Stomach (tissue), 4 donors: ENCODE data around the gene CCNJL.
"Not testable (repeated sequence)": the region's sequence is repeated elsewhere in the genome, so short reads cannot be mapped to it uniquely, and the experiment has no call there.

Experiments
- CTCF ChIP-seq, 7 experiments: fragments of 450-650 bp in 4 of 7; fragments of 200-600 bp in 3 of 7; sonication (generic) in 3 of 7; IDR thresholded peaks; one replicate each; pipeline ENCODE4 v1.5.1; 2016 to 2019; ENCODE audit warnings: antibody characterized with exemption in 7 of 7, control low read depth in 2 of 7, mild to moderate bottlenecking in 1 of 7
- POLR2A ChIP-seq, 4 donors: fragments of 450-650 bp; IDR thresholded peaks; one replicate each; pipeline ENCODE4 v1.6.1; 2016; ENCODE audit warnings: antibody characterized with exemption in 4 of 4, control low read depth in 2 of 4, mild to moderate bottlenecking in 1 of 4, moderate library complexity in 1 of 4
- POLR2AphosphoS5 ChIP-seq, 3 donors: sonication (generic); formaldehyde crosslinking; IDR thresholded peaks; one replicate each; pipeline ENCODE4 v1.6.1; 2016; ENCODE audit warnings: antibody characterized with exemption in 3 of 3

- TF ChIP-seq CTCF, POLR2A, POLR2AphosphoS5 (IDR thresholded peaks at IDR 0.05): not testable (repeated sequence)
Observed at GRCh38 chr5:160334716-160335115, 22.4 kb upstream of the CCNJL start.
